GM19328 (cell line): ENCODE results near the gene TMPRSS13.

Source experiments
- ATAC-seq: cut with Tn5 transposase; IDR thresholded peaks from one replicate; pipeline ENCODE4 v1.9.1; 2021; ENCODE audit warnings: mild to moderate bottlenecking, moderate library complexity; ENCODE audit not compliant: unreplicated experiment

The TMPRSS13 gene

GRCh38 chr11:117900121-117900648 lies 29.0 kb downstream of the TMPRSS13 start:
- no peak for ATAC-seq

GRCh38 chr11:117898059-117898458 lies 31.1 kb downstream of the TMPRSS13 start:
- ATAC-seq: no peak

- no peak for ATAC-seq
Measured at GRCh38 chr11:117892651-117893050, 36.6 kb downstream of the TMPRSS13 start.

GRCh38 chr11:117891362-117891761 lies 37.8 kb downstream of the TMPRSS13 start:
- ATAC-seq: no peak

GRCh38 chr11:117888139-117888566 lies 41.0 kb downstream of the TMPRSS13 start:
- no peak for ATAC-seq

- no peak for ATAC-seq
Measured at GRCh38 chr11:117887431-117888138, 41.6 kb downstream of the TMPRSS13 start.

- ATAC-seq: no peak
Measured at GRCh38 chr11:117885777-117886176, 43.4 kb downstream of the TMPRSS13 start.

GRCh38 chr11:117884994-117885393 lies 44.2 kb downstream of the TMPRSS13 start:
- no peak for ATAC-seq

GRCh38 chr11:117883063-117883462 lies 46.1 kb downstream of the TMPRSS13 start:
- ATAC-seq: no peak

GRCh38 chr11:117882311-117882905 lies 46.8 kb downstream of the TMPRSS13 start:
- no peak for ATAC-seq

GRCh38 chr11:117881217-117881616 lies 48.0 kb downstream of the TMPRSS13 start:
- no peak for ATAC-seq

GRCh38 chr11:117879516-117880480 lies 49.4 kb downstream of the TMPRSS13 start:
- no peak for ATAC-seq

- ATAC-seq: no peak
Measured at GRCh38 chr11:117878939-117879475, 50.2 kb downstream of the TMPRSS13 start.

GRCh38 chr11:117878314-117878938 lies 50.8 kb downstream of the TMPRSS13 start:
- ATAC-seq: no peak

GRCh38 chr11:117877120-117877784 lies 52.0 kb downstream of the TMPRSS13 start:
- no peak for ATAC-seq

GRCh38 chr11:117876341-117877119 lies 52.7 kb downstream of the TMPRSS13 start, which contains the start of gene FXYD6:
Gene FXYD6, minus strand, starts transcription at chr11:117876658. Its CDS starts 33,882 bp downstream, at chr11:117842776.
- ATAC-seq: no peak

GRCh38 chr11:117876059-117876340 lies 53.2 kb downstream of the TMPRSS13 start:
- ATAC-seq: no peak

GRCh38 chr11:117875382-117876058 lies 53.7 kb downstream of the TMPRSS13 start:
- no peak for ATAC-seq

- ATAC-seq: no peak
Measured at GRCh38 chr11:117874910-117875381, 54.3 kb downstream of the TMPRSS13 start.
